Loucy (cell line): ENCODE data around the gene SLC35G3.

Experiments
- CTCF ChIP-seq: fragments of 200-600 bp; sonication (generic); conservative IDR thresholded peaks from 2 replicates; pipeline ENCODE4 v1.5.1; 2014; ENCODE audit warnings: mild to moderate bottlenecking, antibody characterized with exemption, low read length
- EZH2phosphoT487 ChIP-seq: fragments of 200-600 bp; IDR thresholded peaks from 2 replicates; pipeline ENCODE4 v1.6.1; 2018; ENCODE audit warnings: antibody characterized with exemption, mild to moderate bottlenecking, moderate library complexity, borderline replicate concordance

- TF ChIP-seq CTCF (no peak), EZH2phosphoT487 (no peak)
Observed at GRCh38 chr17:35224436-35224835, 30.2 kb upstream of the SLC35G3 start.
